Naive B cell (primary cell): ENCODE measurements around the gene SMTN. TPM values are rescaled to one million over a fixed set of nuclear protein-coding genes. Genes with fewer than 3 reads are reported as not detected.
"Not testable (repeated sequence)": the region's sequence is repeated elsewhere in the genome, so short reads cannot be mapped to it uniquely, and the experiment has no call there.

Experiments used
- ATAC-seq, 2 donors: fragments of 150-1000 bp; cut with Tn5 transposase; 2 replicates each; pipeline ENCODE4 v1.10.0; 2021; ENCODE audit warnings: low read depth in 2 of 2, mild to moderate bottlenecking in 2 of 2, moderate library complexity in 2 of 2
- DNase-seq: peaks from one replicate; pipeline ENCODE4 v3.0.0; 2022
- H3K27ac Mint-ChIP-seq, 6 donors: one replicate each; pipeline ENCODE4 v1.8.0; 2020 to 2022; ENCODE audit warnings: mild to moderate bottlenecking in 6 of 6, mixed read lengths in 6 of 6, moderate library complexity in 5 of 6, inconsistent platforms in 2 of 6
- H3K27me3 Mint-ChIP-seq, 3 donors: one replicate each; pipeline ENCODE4 v1.8.0; 2021 to 2022; ENCODE audit warnings: mixed read lengths in 3 of 3, mild to moderate bottlenecking in 1 of 3
- H3K36me3 Mint-ChIP-seq, 2 donors: one replicate each; pipeline ENCODE4 v1.8.0; 2020 to 2022; ENCODE audit warnings: mixed read lengths in 2 of 2, inconsistent platforms in 1 of 2, mild to moderate bottlenecking in 1 of 2
- H3K4me1 Mint-ChIP-seq, 3 donors: one replicate each; pipeline ENCODE4 v1.8.0; 2020 to 2022; ENCODE audit warnings: mixed read lengths in 3 of 3, inconsistent platforms in 1 of 3, mild to moderate bottlenecking in 1 of 3, moderate library complexity in 1 of 3
- H3K4me3 Mint-ChIP-seq, 8 donors: one replicate each; pipeline ENCODE4 v1.8.0; 2020 to 2022; ENCODE audit warnings: mild to moderate bottlenecking in 8 of 8, mixed read lengths in 8 of 8, moderate library complexity in 8 of 8, inconsistent platforms in 2 of 8
- H3K9me3 Mint-ChIP-seq, 7 donors: one replicate each; pipeline ENCODE4 v1.8.0; 2020 to 2022; ENCODE audit warnings: mixed read lengths in 7 of 7, mild to moderate bottlenecking in 5 of 7, inconsistent platforms in 2 of 7, moderate library complexity in 1 of 7
- polyA plus RNA-seq, 6 donors: library from polyadenylated mRNA; unstranded; fragments of 300-500 nt; fragmentation: Illumina TruSeq; gene quantifications; one replicate each; pipeline ENCODE4 v1.2.3, GENCODE V29; 2021; ENCODE audit warnings: low read depth in 6 of 6

Gene SMTN
- polyA plus RNA-seq, 6 donors from 2014 or later, result 0.27 to 1.0 (median 0.79) TPM; not detected in 3

GRCh38 chr22:31107178-31107893 is 26.2 kb downstream of the SMTN start, which contains the start of gene SELENOM:
SELENOM (minus strand) TSS chr22:31107568; CDS start chr22:31107505, 63 bp downstream.
- peak within 1 kb of the TSS; percentile 69 to 96 (median 84) for H3K27ac Mint-ChIP-seq
- DNase-seq, result peak; percentile 78

GRCh38 chr22:31107894-31108218 is 26.7 kb downstream of the SMTN start:
- Mint-ChIP-seq H3K9me3 (peaks cover 0 to 2% (median 0%) of the 10 kb centered on the region in 7 donors), H3K4me3 (peak overlapping the region; percentile 89 to 98 (median 94)), H3K27me3 (peaks cover 0 to 5% (median 0%) of the 10 kb centered on the region in 3 donors), H3K36me3 (no peaks in the 10 kb centered on the region), H3K4me1 (peaks cover 15 to 22% (median 15%) of the 10 kb centered on the region in 3 donors), H3K27ac (peak overlapping the region; percentile 16 to 86 (median 67))
- ATAC-seq, result peak; percentile 25 to 32
- no peak for DNase-seq

More at GRCh38 chr22:31107178-31107893, 26.2 kb downstream of the SMTN start, which contains the start of gene SELENOM:
- peak within 1 kb of the TSS; percentile 89 to 98 (median 94) for H3K4me3 Mint-ChIP-seq
- H3K36me3 Mint-ChIP-seq, result no peaks in the 10 kb centered on the region
- H3K4me1 Mint-ChIP-seq, result peaks cover 15 to 22% (median 15%) of the 10 kb centered on the region in 3 donors
- ATAC-seq, result peak; percentile 90 to 91
- peaks cover 0 to under 1% (median 0%) of the 10 kb centered on the region in 7 donors for H3K9me3 Mint-ChIP-seq
- H3K27me3 Mint-ChIP-seq, result peaks cover 0 to 5% (median 0%) of the 10 kb centered on the region in 3 donors

GRCh38 chr22:31112547-31113091 is 31.5 kb downstream of the SMTN start:
- H3K4me1 Mint-ChIP-seq, H3K36me3 Mint-ChIP-seq, H3K27me3 Mint-ChIP-seq, DNase-seq, ATAC-seq, H3K9me3 Mint-ChIP-seq, H3K27ac Mint-ChIP-seq, H3K4me3 Mint-ChIP-seq: not testable (repeated sequence)

- Mint-ChIP-seq H3K4me3 (no peak overlapping the region), H3K4me1 (no peaks in the 10 kb centered on the region), H3K36me3 (no peaks in the 10 kb centered on the region), H3K27me3 (peaks cover 0 to 10% (median 9%) of the 10 kb centered on the region in 3 donors), H3K9me3 (no peaks in the 10 kb centered on the region), H3K27ac (no peak overlapping the region)
- ATAC-seq, result no peak
- DNase-seq, result no peak
These were observed 37.1 kb downstream of the SMTN start for GRCh38 chr22:31118046-31118820.

- no peak overlapping the region for H3K27ac Mint-ChIP-seq
- H3K9me3 Mint-ChIP-seq, result no peaks in the 10 kb centered on the region
- H3K27me3 Mint-ChIP-seq, result peaks cover 9 to 20% (median 15%) of the 10 kb centered on the region in 3 donors
- ATAC-seq (no peak), DNase-seq (no peak)
- no peak overlapping the region for H3K4me3 Mint-ChIP-seq
- no peaks in the 10 kb centered on the region for H3K4me1 Mint-ChIP-seq
- H3K36me3 Mint-ChIP-seq, result no peaks in the 10 kb centered on the region
These were observed 38.1 kb downstream of the SMTN start for GRCh38 chr22:31119026-31119717.

- no peak overlapping the region for H3K27ac Mint-ChIP-seq
These were observed 39.1 kb downstream of the SMTN start for GRCh38 chr22:31120230-31120629.

GRCh38 chr22:31120642-31121041 is 39.5 kb downstream of the SMTN start:
- DNase-seq, result no peak
- H3K27me3 Mint-ChIP-seq, result peaks cover 15 to 27% (median 25%) of the 10 kb centered on the region in 3 donors
- H3K4me1 Mint-ChIP-seq, result no peaks in the 10 kb centered on the region
- no peaks in the 10 kb centered on the region for H3K9me3 Mint-ChIP-seq
- H3K36me3 Mint-ChIP-seq, result no peaks in the 10 kb centered on the region
- ATAC-seq, result no peak
- no peak overlapping the region for H3K27ac Mint-ChIP-seq
- no peak overlapping the region for H3K4me3 Mint-ChIP-seq

More at GRCh38 chr22:31120230-31120629, 39.1 kb downstream of the SMTN start:
- no peaks in the 10 kb centered on the region for H3K9me3 Mint-ChIP-seq
- H3K4me3 Mint-ChIP-seq, result no peak overlapping the region
- DNase-seq (no peak), ATAC-seq (no peak)
- H3K36me3 Mint-ChIP-seq, result no peaks in the 10 kb centered on the region
- H3K27me3 Mint-ChIP-seq, result peaks cover 15 to 23% (median 21%) of the 10 kb centered on the region in 3 donors
- no peaks in the 10 kb centered on the region for H3K4me1 Mint-ChIP-seq

GRCh38 chr22:31121403-31121802 is 40.3 kb downstream of the SMTN start:
- DNase-seq (no peak), ATAC-seq (no peak)
- Mint-ChIP-seq H3K4me1 (no peaks in the 10 kb centered on the region), H3K36me3 (no peaks in the 10 kb centered on the region), H3K4me3 (no peak overlapping the region), H3K27me3 (peaks cover 15 to 34% (median 30%) of the 10 kb centered on the region in 3 donors), H3K27ac (no peak overlapping the region), H3K9me3 (no peaks in the 10 kb centered on the region)

- H3K4me3 Mint-ChIP-seq, result peak overlapping the region in 1 of 8 donors; percentile 74
- H3K27ac Mint-ChIP-seq, result peak overlapping the region in 2 of 6 donors; percentile 22 to 86
- no peaks in the 10 kb centered on the region for H3K36me3 Mint-ChIP-seq
- no peak for ATAC-seq
- no peak for DNase-seq
- peaks cover 15 to 34% (median 33%) of the 10 kb centered on the region in 3 donors for H3K27me3 Mint-ChIP-seq
- H3K4me1 Mint-ChIP-seq, result peaks cover 0 to 5% (median 2%) of the 10 kb centered on the region in 3 donors
- H3K9me3 Mint-ChIP-seq, result no peaks in the 10 kb centered on the region
These were observed 41.0 kb downstream of the SMTN start for GRCh38 chr22:31122196-31122531.

GRCh38 chr22:31122532-31123291 is 41.6 kb downstream of the SMTN start, which contains the start of gene INPP5J:
INPP5J (plus strand) TSS chr22:31122966; CDS start chr22:31123015, 49 bp downstream.
- no peak for DNase-seq
- peaks cover 0 to 6% (median 5%) of the 10 kb centered on the region in 3 donors for H3K4me1 Mint-ChIP-seq
- no peaks in the 10 kb centered on the region for H3K36me3 Mint-ChIP-seq
- peaks cover 15 to 39% (median 34%) of the 10 kb centered on the region in 3 donors for H3K27me3 Mint-ChIP-seq
- H3K27ac Mint-ChIP-seq, result peak within 1 kb of the TSS in 5 of 6 donors; percentile 19 to 86 (median 43)
- no peaks in the 10 kb centered on the region for H3K9me3 Mint-ChIP-seq
- peak within 1 kb of the TSS in 1 of 8 donors; percentile 74 for H3K4me3 Mint-ChIP-seq
- ATAC-seq, result no peak

- Mint-ChIP-seq H3K9me3 (no peaks in the 10 kb centered on the region), H3K36me3 (no peaks in the 10 kb centered on the region), H3K4me1 (peaks cover 0 to 6% (median 5%) of the 10 kb centered on the region in 3 donors), H3K4me3 (no peak overlapping the region), H3K27ac (peak overlapping the region in 1 of 6 donors; percentile 50), H3K27me3 (peaks cover 15 to 43% (median 39%) of the 10 kb centered on the region in 3 donors)
- ATAC-seq, result no peak
- DNase-seq, result no peak
These were observed 42.1 kb downstream of the SMTN start for GRCh38 chr22:31123292-31123602.

- H3K9me3 Mint-ChIP-seq, result no peaks in the 10 kb centered on the region
- H3K4me1 Mint-ChIP-seq, result peaks cover 0 to 6% (median 5%) of the 10 kb centered on the region in 3 donors
- ATAC-seq (no peak), DNase-seq (no peak)
- no peaks in the 10 kb centered on the region for H3K36me3 Mint-ChIP-seq
- peak overlapping the region in 2 of 8 donors; percentile 27 to 32 for H3K4me3 Mint-ChIP-seq
- peaks cover 15 to 43% (median 43%) of the 10 kb centered on the region in 3 donors for H3K27me3 Mint-ChIP-seq
- peak overlapping the region in 1 of 6 donors; percentile 84 for H3K27ac Mint-ChIP-seq
These were observed 43.2 kb downstream of the SMTN start for GRCh38 chr22:31124290-31124689.
